Measurements from ENCODE around the gene DNAH6. TPM values are rescaled to one million over a fixed set of nuclear protein-coding genes. Genes with fewer than 3 reads are reported as not detected.

DNAH6 gene
- total and polyA plus RNA-seq, 2 of the 13 experiments (the other 11 are each of a cell fraction or from before 2014, with no cell fraction given), result 0.01 TPM; not detected in 1

GRCh38 chr2:84779781-84780180 is 263.5 kb downstream of the DNAH6 start:
- Histone ChIP-seq H2AFZ (ENCODE audit: low read length) (no peak overlapping the region), H3K4me1 (ENCODE audit: insufficient read depth, low read length) (no peaks in the 10 kb centered on the region), H3K4me2 (ENCODE audit: low read depth, low read length) (no peak overlapping the region), H3K36me3 (replicated peaks in 1 of 2; ENCODE audit: control insufficient read depth in 1 of 2, insufficient read depth in 2 of 2, low read length in 2 of 2) (no peaks in the 10 kb centered on the region), H3K9ac (ENCODE audit: insufficient read depth, low read depth, low read length) (no peak overlapping the region), H3K27me3 (ENCODE audit: control insufficient read depth in 1 of 2, insufficient read depth in 2 of 2, low read length in 2 of 2) (no peaks in the 10 kb centered on the region; a peak in 1 of 5 replicates), H3K4me3 (replicated peaks in 1 of 3; ENCODE audit: insufficient read depth in 1 of 3, low read depth in 2 of 3, low read length in 3 of 3) (no peak overlapping the region), H3K79me2 (ENCODE audit: insufficient read depth, low read length) (no peaks in the 10 kb centered on the region), H3K9me3 (ENCODE audit: low read length) (peaks cover 9% of the 10 kb centered on the region), H3K27ac (ENCODE audit: extremely low read length, insufficient read depth, low read length) (no peak overlapping the region), H4K20me1 (ENCODE audit: insufficient read depth, low read length) (no peaks in the 10 kb centered on the region)
- intact Hi-C loops (cut with micrococcal nuclease; ENCODE audit: unreplicated experiment), result no loop called here
- WGBS (ENCODE audit: low lambda C conversion rate), result 0% methylated on average over 3 of the region's 3 CpGs
- no peak for DNase-seq (ENCODE audit: low spot score)
- POLR2A ChIA-PET, result no interaction called here
- FAIRE-seq, result no peak
- TF ChIP-seq PBX2 (CRISPR knock-in tag; IDR thresholded peaks at IDR 0.05) (no peak), ATF2 (CRISPR knock-in tag; IDR thresholded peaks at IDR 0.05) (no peak), ZNF296 (CRISPR knock-in tag; conservative IDR thresholded peaks at IDR 0.05) (no peak), PAXIP1 (CRISPR knock-in tag; conservative IDR thresholded peaks at IDR 0.05) (no peak), RERE (CRISPR knock-in tag; IDR thresholded peaks at IDR 0.05; ENCODE audit: low read depth) (no peak), IRF2 (CRISPR knock-in tag; IDR thresholded peaks at IDR 0.05) (no peak), ZNF432 (CRISPR knock-in tag; IDR thresholded peaks at IDR 0.05; ENCODE audit: borderline replicate concordance) (no peak), ZNF101 (CRISPR knock-in tag; IDR thresholded peaks at IDR 0.05; ENCODE audit: borderline replicate concordance, low read depth) (no peak), STAG1 (CRISPR knock-in tag; IDR thresholded peaks at IDR 0.05) (no peak), KLF6 (CRISPR knock-in tag; IDR thresholded peaks at IDR 0.05) (no peak), GMEB2 (CRISPR knock-in tag; IDR thresholded peaks at IDR 0.05; ENCODE audit: low read depth) (no peak)
- in situ Hi-C loops (cut with HindIII; ENCODE audit: extremely low pct_ligation_motif_present, low pct_unique_long_range_greater_than_20kb), result no loop called here
- no TSS peak for BruUV-seq (replicated peaks)
- ATAC-seq, result no peak
- CTCF ChIA-PET (ENCODE audit: low intra/inter-chr PET ratio, low total read pairs), result no interaction called here
